Measurements from ENCODE around the gene GALNT5.

DNA sequence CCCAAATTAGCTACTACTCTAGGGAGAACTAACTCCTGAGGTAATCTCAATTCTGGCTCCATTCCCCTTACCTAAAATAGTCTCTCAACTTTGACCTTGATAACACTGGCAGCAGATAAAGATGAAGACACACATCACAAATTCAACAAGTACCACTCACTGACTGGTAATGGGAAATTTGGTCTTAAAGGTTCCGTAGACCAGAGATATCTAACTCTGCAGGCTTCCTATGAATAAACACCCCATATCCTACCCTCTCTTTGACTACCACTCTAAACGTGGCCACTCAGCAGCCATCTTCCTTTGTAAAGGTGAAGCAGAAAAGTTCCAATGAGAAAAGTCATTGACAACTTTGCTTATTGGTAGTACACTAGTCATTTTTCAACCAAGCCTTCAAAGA, 38.6 kb upstream of the GALNT5 start:
- no peak for TF ChIP-seq POLR2A (IDR thresholded peaks at IDR 0.05)
- TF ChIP-seq, protein P1, sequence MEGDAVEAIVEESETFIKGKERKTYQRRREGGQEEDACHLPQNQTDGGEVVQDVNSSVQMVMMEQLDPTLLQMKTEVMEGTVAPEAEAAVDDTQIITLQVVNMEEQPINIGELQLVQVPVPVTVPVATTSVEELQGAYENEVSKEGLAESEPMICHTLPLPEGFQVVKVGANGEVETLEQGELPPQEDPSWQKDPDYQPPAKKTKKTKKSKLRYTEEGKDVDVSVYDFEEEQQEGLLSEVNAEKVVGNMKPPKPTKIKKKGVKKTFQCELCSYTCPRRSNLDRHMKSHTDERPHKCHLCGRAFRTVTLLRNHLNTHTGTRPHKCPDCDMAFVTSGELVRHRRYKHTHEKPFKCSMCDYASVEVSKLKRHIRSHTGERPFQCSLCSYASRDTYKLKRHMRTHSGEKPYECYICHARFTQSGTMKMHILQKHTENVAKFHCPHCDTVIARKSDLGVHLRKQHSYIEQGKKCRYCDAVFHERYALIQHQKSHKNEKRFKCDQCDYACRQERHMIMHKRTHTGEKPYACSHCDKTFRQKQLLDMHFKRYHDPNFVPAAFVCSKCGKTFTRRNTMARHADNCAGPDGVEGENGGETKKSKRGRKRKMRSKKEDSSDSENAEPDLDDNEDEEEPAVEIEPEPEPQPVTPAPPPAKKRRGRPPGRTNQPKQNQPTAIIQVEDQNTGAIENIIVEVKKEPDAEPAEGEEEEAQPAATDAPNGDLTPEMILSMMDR (IDR thresholded peaks at IDR 0.05) = no peak

Measured in sigmoid colon (tissue), 3 donors.